ENCODE data around the gene EFL1. TPM values are rescaled to one million over a fixed set of nuclear protein-coding genes. Genes with fewer than 3 reads are reported as not detected.
"Not testable (repeated sequence)": the region's sequence is repeated elsewhere in the genome, so short reads cannot be mapped to it uniquely, and the experiment has no call there.

Gene EFL1
- total and polyA plus RNA-seq, 9 of the 15 experiments (the other 6 are each of a cell fraction or from before 2014, with no cell fraction given): 4.8 to 32.5 (median 16.9) TPM

GRCh38 chr15:82239685-82240391 is 22.7 kb downstream of the EFL1 start:
- Histone ChIP-seq H3K4me3 (no peak overlapping the region), H3K9me1 (ENCODE audit: control insufficient read depth, insufficient read depth, low read length) (no peaks in the 10 kb centered on the region), H3K9me3 (replicated peaks; ENCODE audit: control insufficient read depth, insufficient read depth, low read depth, low read length) (no peaks in the 10 kb centered on the region), H3K4me2 (ENCODE audit: insufficient read depth, low read length) (no peak overlapping the region), H3K27me3 (ENCODE audit: control insufficient read depth in 2 of 2, insufficient read depth in 2 of 2, low read length in 2 of 2) (no peaks in the 10 kb centered on the region), H3K36me3 (ENCODE audit: control insufficient read depth, insufficient read depth, low read length) (peaks cover 29% of the 10 kb centered on the region; the same call in 2 of the 3 replicates), H3K27ac (ENCODE audit: extremely low read depth, low read depth, low read length) (no peak overlapping the region), H3K79me2 (ENCODE audit: control insufficient read depth, insufficient read depth, low read length) (no peaks in the 10 kb centered on the region), H2AFZ (ENCODE audit: low read depth, low read length) (no peak overlapping the region), H3K9ac (ENCODE audit: insufficient read depth in 1 of 2, low read depth in 2 of 2, low read length in 2 of 2) (no peak overlapping the region), H3K4me1 (replicated peaks in 1 of 2; ENCODE audit: control insufficient read depth in 2 of 2, insufficient read depth in 2 of 2, low read length in 2 of 2) (no peaks in the 10 kb centered on the region), H4K20me1 (replicated peaks; ENCODE audit: control insufficient read depth, insufficient read depth, low read length) (no peaks in the 10 kb centered on the region)
- TF ChIP-seq, protein P1, sequence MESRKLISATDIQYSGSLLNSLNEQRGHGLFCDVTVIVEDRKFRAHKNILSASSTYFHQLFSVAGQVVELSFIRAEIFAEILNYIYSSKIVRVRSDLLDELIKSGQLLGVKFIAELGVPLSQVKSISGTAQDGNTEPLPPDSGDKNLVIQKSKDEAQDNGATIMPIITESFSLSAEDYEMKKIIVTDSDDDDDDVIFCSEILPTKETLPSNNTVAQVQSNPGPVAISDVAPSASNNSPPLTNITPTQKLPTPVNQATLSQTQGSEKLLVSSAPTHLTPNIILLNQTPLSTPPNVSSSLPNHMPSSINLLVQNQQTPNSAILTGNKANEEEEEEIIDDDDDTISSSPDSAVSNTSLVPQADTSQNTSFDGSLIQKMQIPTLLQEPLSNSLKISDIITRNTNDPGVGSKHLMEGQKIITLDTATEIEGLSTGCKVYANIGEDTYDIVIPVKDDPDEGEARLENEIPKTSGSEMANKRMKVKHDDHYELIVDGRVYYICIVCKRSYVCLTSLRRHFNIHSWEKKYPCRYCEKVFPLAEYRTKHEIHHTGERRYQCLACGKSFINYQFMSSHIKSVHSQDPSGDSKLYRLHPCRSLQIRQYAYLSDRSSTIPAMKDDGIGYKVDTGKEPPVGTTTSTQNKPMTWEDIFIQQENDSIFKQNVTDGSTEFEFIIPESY (CRISPR knock-in tag; IDR thresholded peaks at IDR 0.05): no peak
- no TSS peak for BruUV-seq (replicated peaks)
- CTCF ChIA-PET (ENCODE audit: low intra/inter-chr PET ratio): no interaction called here
- WGBS (ENCODE audit: insufficient coverage, low coverage, missing lambda C conversion rate): 90% methylated on average over 5 of the region's 5 CpGs
- DNase-seq (ENCODE audit: extremely low read depth in 1 of 4, low spot score in 3 of 4): no peak
- ATAC-seq: no peak
- intact Hi-C loops (cut with micrococcal nuclease) (no loop called here), in situ Hi-C loops (cut with MboI) (loop anchor here (5.0 kb wide), 1 partner anchor 1857 kb away; no protein-coding TSS in a partner anchor)
- FAIRE-seq: no peak
- POLR2A ChIA-PET: interaction anchor here (0.6 kb wide), 1 partner anchor 18 kb away, joined by 3 read pairs; no protein-coding TSS in a partner anchor

DNA sequence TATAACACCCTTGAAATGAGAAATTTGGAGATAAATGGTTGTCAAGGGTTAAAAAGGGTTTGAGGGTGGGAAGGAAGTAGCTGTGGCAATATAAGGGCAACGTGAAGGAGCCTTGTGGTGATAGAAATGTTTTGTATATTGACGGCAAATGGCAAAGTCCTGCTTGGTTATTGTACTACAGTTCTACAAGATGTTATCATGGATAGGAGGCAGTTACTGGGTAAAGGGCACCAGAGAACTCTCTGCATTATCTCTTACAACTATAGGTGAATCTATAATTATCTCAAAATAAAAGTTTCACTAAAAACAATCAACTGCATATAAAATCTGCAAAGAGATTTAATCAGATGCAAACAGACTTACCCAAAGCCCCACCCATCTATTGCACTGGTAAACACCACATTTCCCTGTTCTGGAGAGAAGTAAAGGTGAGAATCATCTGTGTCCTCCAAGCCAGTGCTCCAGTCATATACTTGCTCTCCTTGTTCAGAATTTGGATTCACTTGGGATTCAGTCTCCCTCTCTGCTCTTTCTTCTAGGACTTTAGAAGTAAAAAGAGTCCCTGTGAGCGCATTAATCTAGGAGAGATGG is 24.5 kb downstream of the EFL1 start:
- POLR2A ChIA-PET; in situ Hi-C loops (cut with MboI); DNase-seq (ENCODE audit: extremely low read depth in 1 of 4, low spot score in 3 of 4); H3K27me3 ChIP-seq (ENCODE audit: control insufficient read depth in 2 of 2, insufficient read depth in 2 of 2, low read length in 2 of 2); H4K20me1 ChIP-seq (replicated peaks; ENCODE audit: control insufficient read depth, insufficient read depth, low read length); BruUV-seq (replicated peaks); H3K79me2 ChIP-seq (ENCODE audit: control insufficient read depth, insufficient read depth, low read length); FAIRE-seq; H2AFZ ChIP-seq (ENCODE audit: low read depth, low read length); intact Hi-C loops (cut with micrococcal nuclease); H3K4me2 ChIP-seq (ENCODE audit: insufficient read depth, low read length); CTCF ChIA-PET (ENCODE audit: low intra/inter-chr PET ratio); H3K27ac ChIP-seq (ENCODE audit: extremely low read depth, low read depth, low read length); H3K4me1 ChIP-seq (replicated peaks in 1 of 2; ENCODE audit: control insufficient read depth in 2 of 2, insufficient read depth in 2 of 2, low read length in 2 of 2); H3K4me3 ChIP-seq; H3K9me3 ChIP-seq (replicated peaks; ENCODE audit: control insufficient read depth, insufficient read depth, low read depth, low read length); ATAC-seq; H3K9me1 ChIP-seq (ENCODE audit: control insufficient read depth, insufficient read depth, low read length); H3K9ac ChIP-seq (ENCODE audit: insufficient read depth in 1 of 2, low read depth in 2 of 2, low read length in 2 of 2): not testable (repeated sequence)
- WGBS (ENCODE audit: insufficient coverage, low coverage, missing lambda C conversion rate): 49% methylated on average over 2 of the region's 3 CpGs
- peaks cover 24% of the 10 kb centered on the region; the same call in 2 of the 3 replicates for H3K36me3 ChIP-seq (ENCODE audit: control insufficient read depth, insufficient read depth, low read length)

Measured in K562 (cell line).